ENCODE data around the gene MRPL12.
A peak's percentile ranks its signal among the peaks of the same experiment; 100 is the strongest.

The MRPL12 gene

GRCh38 chr17:81703747-81704654, 834 bp downstream of the MRPL12 start:
- no peak for DNase-seq

- no peak for DNase-seq
These were observed 2.5 kb downstream of the MRPL12 start for GRCh38 chr17:81705518-81706231.

DNA sequence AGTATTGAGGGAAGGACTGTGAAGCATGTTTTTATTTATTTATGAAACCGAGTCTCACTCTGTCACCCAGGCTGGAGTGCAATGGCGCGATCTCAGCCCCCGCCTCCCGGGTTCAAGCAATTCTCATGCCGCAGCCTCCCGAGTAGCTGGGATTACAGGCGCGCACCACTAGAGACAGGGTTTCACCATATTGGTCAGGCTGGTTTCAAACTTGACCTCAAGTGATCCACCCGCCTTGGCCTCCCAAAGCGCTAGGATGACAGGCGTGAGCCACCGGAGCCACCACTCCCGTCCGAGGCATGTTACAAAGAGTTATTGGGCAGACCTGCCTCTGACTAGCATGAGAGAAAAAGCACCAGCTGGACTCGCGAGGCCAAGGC, 3.1 kb downstream of the MRPL12 start:
- DNase-seq, result no peak

DNA sequence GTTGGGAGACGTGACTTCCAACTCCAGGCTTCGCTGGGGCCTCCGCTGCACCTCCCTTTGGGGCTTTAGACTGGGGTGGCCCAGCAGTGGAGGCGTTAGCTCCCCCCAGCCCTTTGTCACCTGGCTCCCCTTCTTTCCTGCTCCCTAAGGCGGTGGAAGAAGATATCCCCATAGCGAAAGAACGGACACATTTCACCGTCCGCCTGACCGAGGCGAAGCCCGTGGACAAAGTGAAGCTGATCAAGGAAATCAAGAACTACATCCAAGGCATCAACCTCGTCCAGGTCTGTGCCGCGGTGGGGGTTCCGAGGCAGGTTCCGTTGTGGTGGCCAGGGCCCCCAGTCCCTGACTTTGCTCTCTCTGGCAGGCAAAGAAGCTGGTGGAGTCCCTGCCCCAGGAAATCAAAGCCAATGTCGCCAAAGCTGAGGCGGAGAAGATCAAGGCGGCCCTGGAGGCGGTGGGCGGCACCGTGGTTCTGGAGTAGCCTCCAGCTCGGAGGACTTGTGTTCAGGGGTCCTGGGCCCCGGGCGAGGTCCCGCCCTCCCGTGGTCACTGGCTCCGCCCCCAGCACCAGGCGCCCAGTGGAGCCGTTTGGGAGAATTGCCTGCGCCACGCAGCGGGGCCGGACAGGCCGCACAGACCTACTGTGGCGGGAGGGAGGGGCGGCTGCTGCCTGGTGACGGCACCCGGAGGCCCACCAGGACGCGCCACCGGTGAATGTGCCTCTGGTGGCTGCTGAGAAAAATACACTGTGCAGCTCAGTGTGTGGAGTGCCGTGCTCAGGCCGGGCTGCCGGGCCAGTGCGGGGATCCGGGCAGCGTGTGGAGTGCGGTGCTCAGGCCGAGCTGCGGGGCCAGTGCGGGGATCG, 3.8 kb downstream of the MRPL12 start:
- DNase-seq, result no peak

GRCh38 chr17:81707725-81708646, 4.8 kb downstream of the MRPL12 start:
- DNase-seq, result no peak

DNA sequence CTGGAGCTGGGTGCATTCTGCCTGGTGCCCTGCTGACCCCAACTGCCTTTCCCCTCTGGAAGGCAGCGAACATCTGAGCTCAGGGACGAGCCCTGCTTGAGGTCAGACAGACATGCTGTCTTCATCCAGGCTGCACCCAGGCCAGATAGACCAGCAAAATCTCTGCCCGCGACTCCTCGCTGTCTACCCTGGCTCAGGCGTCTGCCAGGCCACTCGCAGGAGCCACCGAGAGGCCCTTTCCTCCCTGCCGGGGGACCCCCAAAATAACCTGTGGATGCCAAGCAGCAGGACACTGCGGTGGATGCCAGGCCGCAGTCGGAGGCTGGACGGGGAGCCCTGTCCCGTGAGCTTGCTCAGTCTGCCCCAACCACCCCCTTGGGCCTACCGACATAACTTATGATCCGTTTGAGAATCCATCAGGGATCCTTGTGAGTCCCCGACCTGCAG, 5.6 kb downstream of the MRPL12 start:
- DNase-seq, result no peak

DNA sequence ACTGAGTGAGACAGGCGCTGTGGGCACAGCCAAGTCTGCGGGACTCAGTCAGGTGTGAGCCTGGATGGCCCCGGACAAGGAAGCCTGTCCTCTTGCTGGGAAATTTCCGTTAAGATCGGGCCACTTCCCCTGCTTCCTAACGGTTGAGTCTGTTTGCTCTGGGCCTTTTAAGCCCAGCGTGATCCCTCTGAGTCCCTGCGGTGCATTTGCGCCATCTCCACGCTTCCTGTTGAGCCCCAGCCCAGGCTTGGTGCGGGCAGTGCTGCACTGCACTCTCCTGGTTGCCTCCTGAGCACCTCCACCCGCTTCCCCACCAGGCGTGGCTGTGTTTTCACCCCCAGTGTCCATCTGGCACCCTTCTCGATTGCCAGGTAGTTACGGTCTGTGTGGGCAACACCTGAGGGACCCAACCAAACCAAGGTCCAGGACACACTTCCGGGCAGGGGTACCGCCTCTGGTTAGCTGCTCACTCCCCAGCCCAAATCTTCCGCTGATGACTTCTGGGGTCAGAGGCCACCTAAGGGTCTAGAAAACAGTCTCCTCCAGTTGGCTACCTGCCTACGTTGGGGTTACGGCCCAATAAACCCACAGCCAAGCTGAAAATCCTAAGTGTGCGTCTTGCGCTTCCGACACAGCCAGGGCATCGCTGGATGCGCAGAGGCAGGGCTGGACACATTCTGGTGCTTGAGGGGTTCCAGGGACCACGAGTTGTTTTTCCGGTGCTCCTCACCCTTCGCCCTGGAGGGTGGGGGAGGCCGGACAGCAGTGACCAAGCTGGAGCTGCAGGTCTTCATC, 7.5 kb downstream of the MRPL12 start:
- DNase-seq, result no peak

GRCh38 chr17:81711814-81712467, 8.8 kb downstream of the MRPL12 start, which contains the start of gene SLC25A10:
SLC25A10 (plus strand) TSS chr17:81712284; CDS start chr17:81712427, 143 bp downstream.
- peak; percentile 62 for DNase-seq

- no peak for DNase-seq
These were observed 9.4 kb downstream of the MRPL12 start for GRCh38 chr17:81712468-81713003.

DNA sequence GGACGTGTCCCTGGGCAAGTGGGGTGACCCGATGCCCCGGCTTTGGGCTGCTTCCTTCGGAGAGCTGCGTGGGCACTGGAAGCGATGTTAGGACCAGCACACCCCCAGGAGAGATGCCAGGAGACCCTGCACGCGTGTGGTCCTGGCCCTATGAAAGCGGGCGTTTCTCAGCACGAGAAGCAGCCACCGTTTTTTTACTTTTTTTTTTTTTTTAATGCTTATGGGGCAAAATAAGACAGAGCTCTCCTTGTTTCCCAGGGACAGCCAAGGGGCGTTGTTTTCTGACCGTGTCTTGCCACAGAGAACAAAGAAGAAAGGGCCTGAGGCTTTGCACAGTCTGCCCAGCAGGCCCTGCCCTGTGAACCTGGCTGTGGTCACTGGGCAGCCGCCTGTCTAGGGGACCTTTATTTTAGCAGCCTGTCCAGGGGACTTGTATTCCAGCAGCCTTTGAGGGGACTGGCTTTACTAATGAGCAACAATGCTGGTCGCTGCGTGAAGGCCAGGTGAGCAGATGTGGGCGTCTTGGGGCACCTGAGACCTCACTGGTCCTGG, 9.9 kb downstream of the MRPL12 start:
- no peak for DNase-seq

DNA sequence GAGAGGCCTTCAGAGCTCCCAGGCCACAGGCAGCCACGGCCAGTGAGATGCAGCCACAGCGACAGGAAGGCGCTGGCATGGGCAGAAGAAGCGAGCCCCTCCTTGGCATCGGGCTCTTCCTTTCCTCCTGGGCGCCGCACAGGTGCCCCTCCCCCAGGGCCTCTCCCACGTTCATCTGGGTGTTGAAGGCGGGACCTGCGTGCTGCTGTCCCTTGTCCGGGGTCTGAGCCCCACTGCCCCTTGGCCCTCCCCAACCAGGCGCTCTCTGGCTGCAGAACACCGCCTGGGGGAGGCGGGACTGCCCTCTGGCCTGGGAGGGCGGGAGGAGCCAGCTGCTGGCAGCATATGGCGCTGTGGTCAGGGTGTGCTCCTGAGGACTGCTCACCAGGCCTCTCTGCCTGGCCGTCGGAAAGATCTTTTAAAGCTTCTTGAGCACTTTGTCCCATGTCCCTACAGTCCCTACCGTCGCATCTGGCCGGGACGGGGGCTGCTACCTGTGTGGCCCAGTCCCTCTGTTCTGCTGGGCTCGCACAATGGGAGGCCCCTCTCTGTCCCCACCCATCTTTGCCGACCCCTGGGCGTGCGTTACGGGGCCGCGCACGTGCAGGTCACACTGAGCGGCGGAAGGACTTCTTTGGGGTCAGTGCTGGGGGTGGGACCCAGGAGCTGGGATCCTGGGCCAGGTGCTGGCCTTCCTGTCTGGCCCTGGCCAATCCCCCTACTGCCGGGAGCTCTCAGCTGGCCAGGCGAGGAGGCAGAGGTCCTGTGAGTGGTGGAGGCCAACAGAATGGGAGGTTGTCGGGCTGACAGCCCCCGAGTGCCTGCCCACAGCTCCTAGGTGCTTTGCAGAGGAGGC, 10.6 kb downstream of the MRPL12 start:
- DNase-seq, result no peak

DNA sequence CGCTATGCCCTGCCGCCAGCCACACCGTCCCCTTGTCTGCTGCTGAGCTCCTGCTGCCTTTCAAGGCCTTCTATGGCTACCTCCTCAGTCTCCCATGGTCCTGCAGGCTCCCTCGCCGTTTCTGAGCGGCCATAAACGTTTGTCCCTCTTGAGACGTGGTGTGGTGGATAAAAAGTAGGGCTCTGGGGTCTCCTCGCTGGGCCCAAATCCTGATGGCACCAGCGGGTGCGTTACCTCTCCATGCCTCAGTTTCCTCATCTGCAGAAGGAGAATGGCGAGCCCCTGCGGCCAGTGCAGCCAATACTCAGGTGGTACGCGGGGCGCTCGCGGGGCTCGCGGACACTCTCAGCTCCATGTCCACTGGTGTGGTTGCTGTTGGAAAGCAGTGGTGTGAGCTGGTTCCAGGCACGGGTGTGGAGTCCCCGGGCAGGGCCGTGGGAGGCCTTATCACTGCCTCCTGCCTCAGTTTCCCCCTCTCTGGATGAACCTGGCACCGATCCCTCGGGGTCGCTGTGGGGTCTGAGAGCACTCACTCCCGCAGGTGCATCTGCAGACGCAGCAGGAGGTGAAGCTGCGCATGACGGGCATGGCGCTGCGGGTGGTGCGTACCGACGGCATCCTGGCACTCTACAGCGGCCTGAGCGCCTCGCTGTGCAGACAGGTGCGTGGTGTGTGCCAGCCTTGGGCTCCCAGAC, 11.4 kb downstream of the MRPL12 start:
- DNase-seq, result no peak

DNA sequence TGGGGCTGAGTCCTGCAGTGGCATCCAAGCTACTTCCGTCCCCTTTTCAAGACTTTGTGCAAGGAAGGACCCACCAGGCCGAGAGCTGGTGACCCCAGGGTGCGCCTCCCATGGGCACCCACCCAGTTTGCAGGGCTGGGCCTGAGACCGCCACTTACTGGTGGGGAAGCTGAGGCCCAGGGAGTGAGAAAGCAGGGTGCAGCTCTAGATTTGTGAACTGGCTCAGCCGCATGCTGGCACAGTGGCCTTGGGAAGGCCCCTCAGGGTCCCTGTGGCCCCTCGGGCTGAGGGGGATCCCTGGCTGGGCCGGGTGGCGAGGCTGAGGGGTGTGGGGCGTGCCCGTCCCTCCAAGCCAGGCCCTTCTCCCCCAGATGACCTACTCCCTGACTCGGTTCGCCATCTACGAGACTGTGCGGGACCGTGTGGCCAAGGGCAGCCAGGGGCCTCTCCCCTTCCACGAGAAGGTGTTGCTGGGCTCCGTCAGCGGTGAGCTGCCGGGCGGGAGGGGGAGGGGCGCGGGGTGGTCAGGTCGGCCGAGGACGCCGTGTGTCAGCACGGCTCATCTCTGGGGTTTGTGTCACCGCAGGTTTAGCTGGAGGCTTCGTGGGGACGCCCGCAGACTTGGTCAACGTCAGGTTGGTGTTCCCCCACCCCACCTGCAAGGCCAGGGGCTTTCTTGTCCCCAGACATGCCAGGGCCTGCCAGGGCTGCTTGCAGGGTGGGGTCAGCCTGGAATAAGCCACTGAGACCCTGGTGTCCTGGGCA, 12.1 kb downstream of the MRPL12 start:
- DNase-seq, result no peak

DNA sequence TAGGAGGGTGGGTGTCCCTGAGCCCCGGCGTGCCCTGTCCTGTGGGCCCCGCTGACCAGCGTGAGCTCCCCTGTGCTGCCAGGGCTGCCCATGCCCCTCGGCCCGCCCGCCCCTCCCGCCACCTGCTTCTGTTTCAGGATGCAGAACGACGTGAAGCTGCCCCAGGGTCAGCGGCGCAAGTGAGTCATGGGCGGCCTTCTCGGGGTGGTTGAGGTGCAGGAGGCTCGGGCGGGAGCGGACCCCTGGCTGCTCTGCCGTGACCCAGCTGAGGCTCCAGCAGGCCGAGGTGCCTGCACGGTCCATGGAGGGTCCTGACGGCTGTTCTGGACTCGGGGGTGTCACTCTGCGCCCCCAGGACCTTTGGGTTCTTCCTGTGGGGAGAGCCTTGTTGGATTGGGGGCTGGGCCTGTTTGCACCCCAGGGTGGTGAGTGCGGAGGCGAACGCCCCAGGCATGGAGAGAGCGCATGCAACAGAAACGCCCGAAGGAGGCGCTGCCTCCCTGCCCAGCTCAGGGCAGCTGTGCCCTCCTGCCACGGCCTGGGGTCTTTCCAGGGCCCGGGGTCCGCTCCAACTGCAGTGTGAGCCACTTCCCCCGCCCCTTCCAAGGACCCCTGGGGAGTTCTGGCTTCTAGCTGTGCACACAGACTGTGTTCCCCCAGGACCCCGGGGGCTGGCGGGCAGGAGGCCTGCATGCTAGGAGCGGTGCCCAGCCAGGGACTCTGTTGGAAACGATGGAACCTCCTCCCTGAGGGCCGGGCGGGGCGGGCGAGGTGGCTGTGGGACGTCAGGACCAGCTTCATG, 12.9 kb downstream of the MRPL12 start:
- DNase-seq, result no peak

DNA sequence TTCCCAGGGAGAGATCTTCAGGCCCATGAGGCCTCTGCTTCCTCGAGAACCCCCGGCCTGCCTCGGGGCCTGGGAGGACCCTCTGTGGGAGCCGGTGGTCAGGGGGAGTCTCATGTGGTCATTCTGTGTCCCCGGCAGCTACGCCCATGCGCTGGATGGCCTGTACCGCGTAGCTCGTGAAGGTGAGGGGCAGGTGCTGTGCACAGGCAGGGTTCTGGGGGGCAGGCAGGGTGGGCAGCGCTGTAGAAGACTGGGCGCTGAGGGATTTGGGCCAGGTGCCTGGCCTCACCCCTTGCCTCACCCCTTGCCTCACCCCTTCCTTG, 13.5 kb downstream of the MRPL12 start:
- DNase-seq, result no peak

- DNase-seq, result no peak
These were observed 14.0 kb downstream of the MRPL12 start for GRCh38 chr17:81717049-81717765.
